ENCODE results near the gene TSPAN18. TPM values are rescaled to one million over a fixed set of nuclear protein-coding genes. Genes with fewer than 3 reads are reported as not detected.

The TSPAN18 gene
- total RNA-seq, 1 donor from 2014 or later, result 717 TPM

- Mint-ChIP-seq H3K4me3 (ENCODE audit: unreplicated experiment) (no peak overlapping the region), H3K27me3 (ENCODE audit: unreplicated experiment) (no peaks in the 10 kb centered on the region), H3K36me3 (ENCODE audit: low read depth, unreplicated experiment) (no peaks in the 10 kb centered on the region), H3K4me1 (ENCODE audit: unreplicated experiment) (peaks cover 11% of the 10 kb centered on the region), H3K27ac (ENCODE audit: unreplicated experiment) (no peak overlapping the region), H3K9me3 (ENCODE audit: unreplicated experiment) (no peaks in the 10 kb centered on the region)
- TF ChIP-seq, protein P1, sequence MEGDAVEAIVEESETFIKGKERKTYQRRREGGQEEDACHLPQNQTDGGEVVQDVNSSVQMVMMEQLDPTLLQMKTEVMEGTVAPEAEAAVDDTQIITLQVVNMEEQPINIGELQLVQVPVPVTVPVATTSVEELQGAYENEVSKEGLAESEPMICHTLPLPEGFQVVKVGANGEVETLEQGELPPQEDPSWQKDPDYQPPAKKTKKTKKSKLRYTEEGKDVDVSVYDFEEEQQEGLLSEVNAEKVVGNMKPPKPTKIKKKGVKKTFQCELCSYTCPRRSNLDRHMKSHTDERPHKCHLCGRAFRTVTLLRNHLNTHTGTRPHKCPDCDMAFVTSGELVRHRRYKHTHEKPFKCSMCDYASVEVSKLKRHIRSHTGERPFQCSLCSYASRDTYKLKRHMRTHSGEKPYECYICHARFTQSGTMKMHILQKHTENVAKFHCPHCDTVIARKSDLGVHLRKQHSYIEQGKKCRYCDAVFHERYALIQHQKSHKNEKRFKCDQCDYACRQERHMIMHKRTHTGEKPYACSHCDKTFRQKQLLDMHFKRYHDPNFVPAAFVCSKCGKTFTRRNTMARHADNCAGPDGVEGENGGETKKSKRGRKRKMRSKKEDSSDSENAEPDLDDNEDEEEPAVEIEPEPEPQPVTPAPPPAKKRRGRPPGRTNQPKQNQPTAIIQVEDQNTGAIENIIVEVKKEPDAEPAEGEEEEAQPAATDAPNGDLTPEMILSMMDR (IDR thresholded peaks at IDR 0.05; ENCODE audit: unreplicated experiment), result no peak
- no peak for DNase-seq (ENCODE audit: low spot score)
These were observed 32.3 kb upstream of the TSPAN18 start for GRCh38 chr11:44694443-44694842.

DNA sequence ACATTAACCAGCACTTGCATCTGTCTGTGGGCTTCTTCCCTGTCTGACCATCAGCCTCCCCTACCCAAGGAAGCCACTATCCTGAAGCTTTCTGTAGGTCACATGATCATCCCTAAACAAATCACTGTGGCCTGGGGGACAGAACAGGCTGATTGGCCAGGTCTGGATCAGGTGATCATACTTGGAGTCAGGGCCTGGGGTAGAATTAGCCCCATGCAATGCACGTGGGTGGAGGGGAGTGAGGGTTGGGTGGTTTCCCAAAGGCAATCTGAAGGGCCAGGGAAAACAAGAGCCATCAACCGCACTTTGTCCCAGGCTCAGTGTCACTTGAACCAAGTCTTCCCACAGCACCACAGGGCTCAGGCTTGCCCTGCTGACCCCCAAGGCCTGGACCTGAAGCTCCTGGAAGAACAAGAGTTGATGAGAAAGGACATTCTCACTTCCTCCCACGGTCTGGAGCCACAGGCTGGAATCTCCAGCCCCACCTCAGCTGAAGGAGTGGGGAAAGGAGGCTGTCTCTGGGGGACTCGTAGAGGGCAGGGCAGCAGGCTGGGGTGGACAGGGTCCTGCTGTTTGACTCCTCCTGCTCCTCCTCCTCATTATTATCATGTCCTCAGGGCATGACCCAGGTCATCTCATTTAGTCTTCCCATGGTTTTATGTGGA lies 31.5 kb upstream of the TSPAN18 start:
- DNase-seq (ENCODE audit: low spot score), result no peak
- Mint-ChIP-seq H3K4me3 (ENCODE audit: unreplicated experiment) (no peak overlapping the region), H3K9me3 (ENCODE audit: unreplicated experiment) (no peaks in the 10 kb centered on the region), H3K27ac (ENCODE audit: unreplicated experiment) (no peak overlapping the region), H3K36me3 (ENCODE audit: low read depth, unreplicated experiment) (no peaks in the 10 kb centered on the region), H3K4me1 (ENCODE audit: unreplicated experiment) (peaks cover 20% of the 10 kb centered on the region), H3K27me3 (ENCODE audit: unreplicated experiment) (peaks cover under 1% of the 10 kb centered on the region)
- TF ChIP-seq, protein P1 (IDR thresholded peaks at IDR 0.05; ENCODE audit: unreplicated experiment), result no peak

DNA sequence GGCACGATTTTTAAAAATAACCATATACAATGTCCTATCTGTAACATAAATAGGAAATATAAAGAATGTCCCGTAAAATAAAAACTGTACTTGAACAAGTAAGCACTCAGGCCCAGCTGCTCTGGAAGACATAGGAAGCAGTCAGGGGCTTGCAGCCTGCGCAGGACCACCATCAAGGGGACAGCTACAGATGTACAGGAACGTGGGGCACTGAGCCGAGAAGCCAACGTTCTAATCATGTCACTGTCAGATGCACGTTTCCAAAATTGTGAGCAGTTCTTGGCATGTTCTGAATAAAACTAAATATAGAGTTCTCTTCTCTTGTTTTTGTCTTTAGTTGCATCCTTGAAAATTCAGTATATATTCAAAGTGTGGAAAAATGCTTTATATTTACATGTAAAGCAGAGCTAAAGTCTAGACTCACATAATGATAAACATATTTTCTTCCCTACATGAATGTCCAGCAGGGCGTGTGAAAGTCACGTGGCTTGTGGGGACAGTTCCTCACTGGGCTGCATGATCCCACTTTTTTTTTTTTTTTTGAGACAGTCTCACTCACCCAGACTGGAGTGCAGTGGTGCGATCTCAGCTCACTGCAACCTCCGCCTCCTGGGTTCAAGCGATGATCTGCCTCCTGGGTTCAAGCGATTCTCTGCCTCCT lies 28.4 kb upstream of the TSPAN18 start:
- TF ChIP-seq, protein P1 (IDR thresholded peaks at IDR 0.05; ENCODE audit: unreplicated experiment), result no peak
- DNase-seq (ENCODE audit: low spot score), result no peak
- Mint-ChIP-seq H3K9me3 (ENCODE audit: unreplicated experiment) (no peaks in the 10 kb centered on the region), H3K27me3 (ENCODE audit: unreplicated experiment) (peaks cover 12% of the 10 kb centered on the region), H3K36me3 (ENCODE audit: low read depth, unreplicated experiment) (no peaks in the 10 kb centered on the region), H3K4me3 (ENCODE audit: unreplicated experiment) (no peak overlapping the region), H3K27ac (ENCODE audit: unreplicated experiment) (no peak overlapping the region), H3K4me1 (ENCODE audit: unreplicated experiment) (peaks cover 44% of the 10 kb centered on the region)

- H3K27me3 Mint-ChIP-seq (ENCODE audit: unreplicated experiment), result peaks cover 12% of the 10 kb centered on the region
- no peaks in the 10 kb centered on the region for H3K36me3 Mint-ChIP-seq (ENCODE audit: low read depth, unreplicated experiment)
- peaks cover 44% of the 10 kb centered on the region for H3K4me1 Mint-ChIP-seq (ENCODE audit: unreplicated experiment)
- peak overlapping the region; percentile 86 for H3K27ac Mint-ChIP-seq (ENCODE audit: unreplicated experiment)
- TF ChIP-seq, protein P1 (IDR thresholded peaks at IDR 0.05; ENCODE audit: unreplicated experiment), result no peak
- no peaks in the 10 kb centered on the region for H3K9me3 Mint-ChIP-seq (ENCODE audit: unreplicated experiment)
- DNase-seq (ENCODE audit: low spot score), result no peak
- H3K4me3 Mint-ChIP-seq (ENCODE audit: unreplicated experiment), result peak overlapping the region; percentile 60
These were observed 27.0 kb upstream of the TSPAN18 start for GRCh38 chr11:44699497-44700408.
